ENCODE data around the gene SLCO6A1.

SLCO6A1 gene

DNA sequence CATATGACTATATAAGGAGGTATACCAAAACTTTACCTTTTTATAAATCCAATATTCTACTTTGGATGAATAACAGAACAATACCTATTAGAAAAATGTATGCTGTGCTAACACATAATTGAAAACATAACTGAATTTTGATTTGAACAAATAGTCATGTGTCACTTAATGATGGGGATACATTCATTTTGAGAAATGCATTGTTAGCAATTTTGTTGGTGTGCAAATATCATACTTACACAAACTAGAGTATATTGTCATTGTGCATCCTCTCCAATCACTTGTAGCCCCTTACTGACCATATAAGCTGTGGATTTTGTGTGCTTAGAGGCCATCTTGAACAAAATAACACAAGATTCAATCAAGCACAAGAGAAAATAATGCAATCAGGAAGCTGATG lies 130.4 kb downstream of the SLCO6A1 start:
- TF ChIP-seq, protein P1, sequence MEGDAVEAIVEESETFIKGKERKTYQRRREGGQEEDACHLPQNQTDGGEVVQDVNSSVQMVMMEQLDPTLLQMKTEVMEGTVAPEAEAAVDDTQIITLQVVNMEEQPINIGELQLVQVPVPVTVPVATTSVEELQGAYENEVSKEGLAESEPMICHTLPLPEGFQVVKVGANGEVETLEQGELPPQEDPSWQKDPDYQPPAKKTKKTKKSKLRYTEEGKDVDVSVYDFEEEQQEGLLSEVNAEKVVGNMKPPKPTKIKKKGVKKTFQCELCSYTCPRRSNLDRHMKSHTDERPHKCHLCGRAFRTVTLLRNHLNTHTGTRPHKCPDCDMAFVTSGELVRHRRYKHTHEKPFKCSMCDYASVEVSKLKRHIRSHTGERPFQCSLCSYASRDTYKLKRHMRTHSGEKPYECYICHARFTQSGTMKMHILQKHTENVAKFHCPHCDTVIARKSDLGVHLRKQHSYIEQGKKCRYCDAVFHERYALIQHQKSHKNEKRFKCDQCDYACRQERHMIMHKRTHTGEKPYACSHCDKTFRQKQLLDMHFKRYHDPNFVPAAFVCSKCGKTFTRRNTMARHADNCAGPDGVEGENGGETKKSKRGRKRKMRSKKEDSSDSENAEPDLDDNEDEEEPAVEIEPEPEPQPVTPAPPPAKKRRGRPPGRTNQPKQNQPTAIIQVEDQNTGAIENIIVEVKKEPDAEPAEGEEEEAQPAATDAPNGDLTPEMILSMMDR (IDR thresholded peaks at IDR 0.05; ENCODE audit: low read depth, low read length), result no peak

GRCh38 chr5:102341681-102342288 lies 157.0 kb downstream of the SLCO6A1 start:
- no peak overlapping the region for H3K4me3 ChIP-seq (ENCODE audit: low read depth, low read length)
- TF ChIP-seq, protein P1 (IDR thresholded peaks at IDR 0.05; ENCODE audit: low read depth, low read length), result no peak
- in situ Hi-C loops (cut with HindIII; ENCODE audit: low sequenced_read_pairs), result no loop called here
- DNase-seq (ENCODE audit: low read depth, low spot score), result no peak

More for the DNA sequence above, 130.4 kb downstream of the SLCO6A1 start:
- in situ Hi-C loops (cut with HindIII; ENCODE audit: low sequenced_read_pairs), result no loop called here
- no peak overlapping the region for H3K4me3 ChIP-seq (ENCODE audit: low read depth, low read length)
- no peak for DNase-seq (ENCODE audit: low read depth, low spot score)

GRCh38 chr5:102324714-102325113 lies 174.1 kb downstream of the SLCO6A1 start:
- in situ Hi-C loops (cut with HindIII; ENCODE audit: low sequenced_read_pairs), result no loop called here
- TF ChIP-seq, protein P1 (IDR thresholded peaks at IDR 0.05; ENCODE audit: low read depth, low read length), result no peak
- no peak for DNase-seq (ENCODE audit: low read depth, low spot score)
- H3K4me3 ChIP-seq (ENCODE audit: low read depth, low read length), result no peak overlapping the region
